GM19240 (cell line): Measurements from ENCODE around the gene AFAP1.

Experiments
- DNase-seq: peaks from one replicate; pipeline ENCODE4 v3.0.0; 2011; ENCODE audit warnings: low spot score; ENCODE audit not compliant: insufficient read length

AFAP1 gene

GRCh38 chr4:7772711-7773385, 166.8 kb downstream of the AFAP1 start:
- no peak for DNase-seq

GRCh38 chr4:7771541-7772507, 167.8 kb downstream of the AFAP1 start:
- peak; percentile 65 for DNase-seq

GRCh38 chr4:7771056-7771455, 168.6 kb downstream of the AFAP1 start:
- no peak for DNase-seq

DNA sequence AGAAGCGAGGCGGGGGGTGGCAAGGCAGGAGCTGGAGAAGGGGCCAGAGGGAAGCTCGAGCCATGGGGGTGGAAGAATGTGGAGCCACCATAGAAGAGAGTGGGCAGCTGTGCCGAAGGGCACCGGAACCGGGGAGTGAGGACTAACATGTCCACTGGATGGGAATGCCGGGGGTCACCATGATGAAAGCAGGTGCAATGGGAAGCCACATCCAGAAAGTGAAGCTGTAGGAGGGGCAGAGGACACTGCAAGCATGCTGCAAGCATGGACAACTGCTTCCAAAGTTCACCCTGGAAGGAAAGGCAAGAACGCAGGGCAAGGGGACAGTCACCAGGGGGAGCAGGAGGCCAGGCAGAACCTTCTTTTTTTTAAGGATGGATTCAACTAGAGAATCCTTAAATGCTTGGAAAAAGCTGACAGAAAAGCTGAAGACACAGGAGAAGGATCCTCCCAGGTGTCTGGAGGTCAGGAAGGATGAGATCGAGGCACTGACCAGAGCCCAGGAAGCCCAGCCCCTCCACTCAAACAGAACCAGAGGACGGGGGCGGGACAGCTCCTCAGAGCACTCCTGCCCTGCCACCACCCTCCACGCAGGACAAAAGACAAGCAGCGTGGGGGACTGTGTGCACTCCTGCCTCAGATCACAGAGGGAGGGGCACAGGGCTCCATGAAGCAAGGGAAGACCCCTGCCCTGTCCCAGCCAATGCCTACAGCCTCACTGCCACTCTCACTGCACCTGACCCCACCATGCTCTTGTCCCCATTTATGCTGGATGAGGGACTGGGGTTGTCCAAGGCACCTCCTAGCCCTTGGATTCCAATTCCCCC, 169.2 kb downstream of the AFAP1 start:
- no peak for DNase-seq

DNA sequence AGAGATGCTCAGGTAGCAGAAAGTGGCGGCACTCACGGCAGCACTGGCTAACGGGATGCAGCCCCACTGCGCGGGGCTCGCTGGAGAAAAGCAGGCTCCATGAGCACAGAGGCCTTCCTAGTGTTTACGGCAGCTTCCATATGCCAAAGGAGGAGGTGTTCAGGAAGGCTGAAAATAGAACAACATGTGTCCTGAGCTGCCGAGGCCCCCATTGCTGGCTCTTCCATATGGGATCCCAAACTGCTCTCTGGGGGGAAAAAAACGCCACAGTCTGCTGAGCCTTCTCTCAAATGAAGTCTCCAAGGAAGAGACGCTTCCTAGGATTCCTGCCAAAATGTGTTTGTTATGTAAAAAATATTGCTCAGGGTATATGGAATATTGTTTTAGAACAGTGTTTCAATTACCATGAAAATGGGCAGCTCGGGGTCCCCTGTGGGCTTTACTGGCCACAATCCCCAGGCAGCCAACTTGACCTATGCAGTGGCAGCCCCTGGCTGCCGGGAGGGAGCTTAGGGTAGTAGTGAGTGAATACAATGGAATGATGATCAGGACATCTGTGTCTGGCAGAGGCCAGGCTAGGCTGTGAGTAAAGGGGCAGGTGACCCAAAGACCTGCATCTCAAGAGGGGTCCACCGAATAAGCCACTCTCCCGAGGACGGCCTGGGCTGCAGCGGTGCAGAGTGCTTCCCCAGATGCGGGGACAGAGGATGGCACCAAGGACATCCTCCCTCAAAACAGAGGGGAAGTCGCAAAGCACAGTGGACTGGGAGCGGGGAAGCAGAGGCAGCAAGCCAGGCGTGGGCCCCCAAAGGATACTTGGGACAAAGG, 170.1 kb downstream of the AFAP1 start:
- no peak for DNase-seq

DNA sequence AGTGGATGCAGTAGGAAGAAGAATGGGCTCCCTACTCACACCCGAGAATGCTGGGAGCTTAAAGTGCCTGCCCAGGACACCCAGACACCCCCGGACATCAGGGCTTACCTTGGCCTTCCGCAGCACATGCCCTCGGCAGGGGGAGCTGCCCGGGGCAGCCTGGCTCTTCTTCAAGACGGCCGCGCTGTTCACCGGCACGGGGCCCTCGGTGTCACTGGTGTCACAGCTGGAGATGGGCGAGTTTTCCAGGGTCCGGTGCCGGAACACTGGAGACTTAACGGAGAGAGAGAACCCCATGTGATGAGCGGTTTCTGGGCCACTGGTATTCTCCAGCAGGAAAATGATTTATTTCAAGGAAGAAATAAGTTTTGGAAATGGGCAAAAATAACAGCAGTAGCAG, 170.9 kb downstream of the AFAP1 start:
- no peak for DNase-seq

GRCh38 chr4:7767966-7768365, 171.7 kb downstream of the AFAP1 start:
- no peak for DNase-seq

- no peak for DNase-seq
Measured at GRCh38 chr4:7767526-7767925, 172.1 kb downstream of the AFAP1 start.

DNA sequence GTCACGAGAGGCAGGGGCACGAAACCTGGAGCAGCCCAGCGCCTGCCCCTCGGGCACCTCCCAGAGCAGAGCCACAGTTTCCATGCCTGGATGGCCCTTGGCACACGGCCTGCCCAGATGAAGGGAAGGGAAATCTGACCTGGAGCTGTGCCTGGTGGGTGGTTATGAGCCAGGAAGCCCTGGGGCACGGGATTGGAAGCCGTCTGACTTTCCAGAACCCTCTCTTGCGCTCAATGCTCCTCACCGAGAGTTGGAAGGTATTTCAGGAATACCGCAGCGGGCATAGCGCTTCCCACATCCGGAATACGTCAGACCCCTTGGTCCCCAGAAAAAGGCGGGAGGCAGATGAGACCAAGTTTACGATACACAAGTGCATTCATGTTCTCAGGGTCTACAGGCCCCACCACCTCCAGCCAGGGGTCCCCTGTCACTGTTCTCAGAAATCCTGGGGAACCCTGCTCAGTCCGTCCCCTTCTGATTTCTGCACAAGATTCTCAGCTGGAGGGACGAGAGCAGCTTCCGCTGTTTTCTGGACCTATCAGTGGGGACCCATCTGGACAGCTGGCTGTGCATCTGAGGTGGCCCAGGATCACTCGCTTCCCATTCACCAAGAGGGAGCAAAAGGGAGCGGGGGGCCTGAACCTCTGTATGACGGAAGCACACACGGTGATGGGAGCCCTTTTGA, 172.9 kb downstream of the AFAP1 start:
- DNase-seq: no peak

DNA sequence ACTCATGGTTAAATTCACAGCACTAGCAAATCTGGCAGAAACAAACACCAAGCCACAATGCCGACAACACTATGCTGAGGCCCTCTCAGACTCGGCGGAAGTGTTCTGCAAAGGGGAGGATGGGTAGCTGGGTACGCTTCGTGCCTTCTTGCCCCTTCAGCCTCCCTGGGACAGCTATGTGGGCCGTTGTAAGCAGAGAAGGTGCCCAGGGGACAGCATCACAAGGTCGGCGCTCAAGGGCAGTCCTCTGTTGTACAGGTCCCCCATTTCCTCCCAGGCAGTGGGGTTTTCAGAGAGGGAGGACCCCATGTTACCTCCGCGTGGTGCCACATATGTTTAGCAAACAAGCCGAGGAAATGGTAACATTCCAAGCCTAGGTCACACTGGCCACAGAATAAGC, 173.6 kb downstream of the AFAP1 start:
- DNase-seq: no peak

DNA sequence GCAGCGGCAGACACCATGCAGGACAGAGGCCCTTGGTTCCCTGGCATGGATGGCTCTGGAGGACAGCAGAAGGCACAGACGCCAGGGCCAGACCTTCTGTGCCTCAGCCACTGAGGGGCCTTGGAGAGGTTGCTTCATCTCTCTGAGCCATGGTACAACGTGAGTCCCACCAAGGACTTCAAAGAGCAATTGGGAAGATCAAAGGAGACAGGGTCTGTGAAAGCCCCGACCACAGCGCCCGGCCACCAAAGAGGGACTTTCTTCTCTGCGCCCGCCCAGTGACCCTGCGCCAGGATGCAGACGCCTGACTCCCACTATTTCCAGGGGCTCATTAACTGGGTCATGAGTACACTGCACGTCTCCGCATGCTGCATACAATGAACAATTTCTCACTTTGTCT, 174.0 kb downstream of the AFAP1 start:
- no peak for DNase-seq

DNA sequence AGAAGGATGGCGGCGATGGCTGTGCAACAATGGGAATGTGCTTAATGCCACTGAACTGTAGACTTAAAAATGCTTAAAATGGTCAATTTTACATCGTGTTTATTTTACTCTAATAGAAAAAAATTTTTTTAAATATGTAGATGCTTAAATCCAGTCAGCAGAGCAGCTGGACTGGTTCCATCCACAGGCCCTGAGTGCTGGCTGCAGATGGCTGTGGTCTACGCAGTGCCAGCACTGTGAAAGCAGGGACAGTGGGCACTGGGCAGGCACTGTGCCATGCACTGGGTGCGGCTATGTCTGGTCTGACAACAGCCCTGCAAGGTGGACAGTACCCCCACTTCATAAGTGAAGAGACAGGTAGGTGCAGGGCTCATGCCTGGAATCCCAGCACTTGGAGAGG, 175.2 kb downstream of the AFAP1 start:
- DNase-seq: no peak

DNA sequence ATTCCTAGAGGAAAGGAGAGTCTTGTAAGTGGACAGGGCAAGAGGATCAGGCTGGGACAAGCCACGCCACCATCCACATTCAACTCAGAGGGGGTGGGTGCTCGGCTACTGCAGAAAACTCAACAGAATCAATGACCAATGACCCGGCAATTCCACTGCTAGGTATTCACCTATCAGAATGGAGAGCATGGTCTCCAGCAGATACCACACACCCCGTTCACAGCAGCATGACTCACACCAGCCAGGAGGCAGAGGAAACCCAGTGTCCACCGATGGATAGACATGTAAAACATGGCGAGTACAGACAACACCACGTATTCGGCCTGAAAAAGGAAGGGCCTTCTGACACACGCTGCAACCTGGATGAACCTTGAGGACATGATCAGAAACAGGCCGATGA, 175.9 kb downstream of the AFAP1 start:
- no peak for DNase-seq

DNA sequence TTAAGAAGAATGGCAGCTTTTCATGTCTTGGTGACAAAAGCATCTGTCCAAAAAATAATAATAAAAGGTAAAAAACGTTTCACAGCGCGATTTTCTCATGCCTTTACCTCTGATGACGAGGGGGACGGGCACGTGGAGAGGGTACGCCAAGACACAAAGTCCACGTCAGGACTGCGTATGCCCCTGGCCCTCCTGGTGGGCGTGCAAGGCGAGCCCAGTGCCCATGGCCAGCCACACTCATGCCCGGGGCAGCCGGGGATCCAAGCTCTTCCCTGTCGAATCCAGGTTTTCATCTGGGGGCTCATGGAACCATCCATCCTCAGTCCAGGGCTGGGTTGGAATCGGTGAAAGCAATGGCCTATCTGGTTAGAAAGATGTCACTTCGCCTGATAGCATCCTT, 176.6 kb downstream of the AFAP1 start:
- no peak for DNase-seq

DNA sequence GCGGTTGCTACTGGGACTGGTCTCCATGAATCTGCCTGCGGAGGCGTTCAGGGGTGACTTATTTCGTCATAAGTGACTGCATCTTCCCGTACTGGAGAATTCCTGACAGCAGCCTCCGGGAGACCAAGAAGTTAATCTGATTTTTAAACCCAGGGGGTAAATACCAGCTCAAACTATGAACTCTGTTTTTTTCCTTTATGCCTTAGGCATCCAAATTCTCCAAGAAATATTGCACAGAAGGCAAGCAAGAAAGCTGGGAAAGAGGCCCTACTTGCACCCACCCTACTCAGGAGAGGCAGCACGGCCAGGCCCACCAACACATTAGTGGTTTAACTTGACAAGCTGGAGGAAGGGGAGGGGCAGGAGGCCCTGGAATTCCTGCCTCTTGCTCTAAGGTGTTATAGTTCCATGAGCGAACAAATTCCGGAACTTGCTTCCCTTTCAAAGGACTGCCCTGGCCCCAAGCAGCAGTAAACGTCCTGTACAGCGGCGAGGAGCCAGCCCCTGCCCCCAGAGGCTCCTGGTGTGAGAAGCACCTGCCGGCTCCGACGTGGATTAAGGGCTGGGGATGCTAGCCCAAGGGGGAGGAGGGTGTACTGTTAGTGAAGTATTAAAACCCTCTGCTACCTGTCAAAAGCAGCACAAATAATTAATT, 177.2 kb downstream of the AFAP1 start:
- no peak for DNase-seq

DNA sequence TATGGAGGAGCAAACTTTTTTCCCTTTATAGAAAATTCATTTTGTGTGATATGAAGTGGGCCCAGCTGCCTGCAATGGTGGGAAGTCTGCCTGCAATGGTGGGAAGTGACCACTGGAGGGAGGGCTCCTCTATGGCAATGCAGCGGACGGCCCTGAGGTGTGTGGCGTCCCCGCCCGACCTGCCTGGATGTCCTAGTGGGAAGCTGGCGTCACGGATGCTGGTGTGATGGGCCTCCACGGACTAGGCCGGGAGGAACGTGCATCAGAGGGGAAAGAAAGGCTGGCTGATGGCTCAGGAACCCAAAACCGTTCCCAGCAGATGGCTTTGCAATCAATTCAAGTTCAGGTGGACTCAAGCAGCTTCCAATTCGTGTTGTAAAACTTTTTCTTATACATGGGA, 177.9 kb downstream of the AFAP1 start:
- peak; percentile 76 for DNase-seq

- no peak for DNase-seq
Measured at GRCh38 chr4:7761312-7761711, 178.3 kb downstream of the AFAP1 start.

DNA sequence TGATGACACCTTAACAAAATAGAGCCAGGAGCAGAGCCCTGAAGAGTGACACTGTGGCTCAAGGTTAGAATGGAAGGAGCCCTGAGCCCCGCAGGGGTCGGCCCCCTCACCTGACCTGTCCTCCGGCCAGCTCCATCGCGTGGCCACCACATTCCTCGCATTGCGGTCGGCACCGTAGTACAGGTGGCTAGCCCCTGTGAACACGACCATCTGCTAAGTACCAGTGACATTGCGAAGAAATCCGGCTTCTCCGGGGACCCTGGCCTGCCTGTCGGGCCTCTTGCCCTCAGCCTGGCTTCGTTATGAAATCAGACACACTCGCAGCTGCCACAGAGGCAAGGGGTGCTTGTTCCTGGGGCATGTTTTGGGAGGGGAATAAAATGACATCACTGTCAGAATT, 179.0 kb downstream of the AFAP1 start:
- DNase-seq: no peak

DNA sequence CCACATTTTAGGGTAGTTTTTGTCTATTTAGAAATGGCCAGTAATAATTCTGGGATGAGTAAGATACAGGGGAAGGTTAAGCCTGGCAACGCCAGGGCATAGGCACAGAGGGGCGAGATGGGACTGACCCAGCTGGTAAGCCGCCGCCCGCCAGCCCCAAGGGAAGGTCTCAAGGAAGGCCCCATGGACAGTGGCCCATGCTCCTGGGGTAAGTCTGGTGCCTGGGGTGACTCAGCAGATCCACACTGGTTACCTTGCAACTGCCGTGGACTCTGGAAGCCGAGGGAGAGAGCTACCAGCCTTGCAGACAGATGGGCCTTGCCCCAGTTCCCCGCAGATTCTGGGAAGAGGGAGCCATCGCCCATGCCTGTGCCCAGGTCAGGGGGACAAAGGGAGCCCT, 179.4 kb downstream of the AFAP1 start:
- DNase-seq: no peak

DNA sequence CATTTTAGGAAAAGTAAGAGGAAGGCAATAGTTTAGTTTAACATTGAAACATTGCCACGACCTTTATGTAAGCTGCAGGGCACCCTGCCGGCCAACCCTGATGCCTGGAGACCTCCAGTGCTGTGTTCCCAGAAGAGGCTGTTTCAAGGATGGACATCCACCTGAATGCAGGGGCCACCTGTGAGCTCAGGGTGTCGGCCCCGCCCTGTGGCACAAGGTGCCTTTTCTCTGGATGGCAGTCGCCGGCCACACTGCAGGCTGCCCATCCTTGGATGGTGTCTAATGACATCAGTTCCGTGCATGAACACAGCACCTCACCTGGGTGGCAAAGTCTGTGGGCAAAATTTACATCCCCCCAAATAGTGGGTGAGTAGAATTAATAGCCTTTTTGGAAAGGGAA, 180.0 kb downstream of the AFAP1 start:
- no peak for DNase-seq
